DND-41 (cell line): ENCODE measurements around the gene TRAPPC14.

Experiments
- ATAC-seq: fragments of 200-7000 bp; cut with Tn5 transposase; 3 replicates; pipeline ENCODE4 v1.9.1; 2021; ENCODE audit warnings: low read depth; ENCODE audit not compliant: insufficient read depth
- DNase-seq: peaks from one replicate; pipeline ENCODE4 v3.0.0-alpha.2; 2020
- H2AFZ ChIP-seq: 2 replicates; pipeline ENCODE4 v1.6.0; 2012; ENCODE audit warnings: low read depth, low read length
- H3K27ac ChIP-seq: 2 replicates; pipeline ENCODE4 v1.5.1; 2012; ENCODE audit warnings: low read length, inconsistent platforms
- H3K27me3 ChIP-seq: fragments of 200-600 bp; sonication (generic); 2 replicates; pipeline ENCODE4 v1.6.0; 2012; ENCODE audit warnings: low read length, mild to moderate bottlenecking, inconsistent platforms; ENCODE audit not compliant: insufficient read depth, poor library complexity
- H3K36me3 ChIP-seq: 2 replicates; pipeline ENCODE4 v1.5.1; 2012; ENCODE audit warnings: low read length, inconsistent platforms; ENCODE audit not compliant: insufficient read depth
- H3K4me1 ChIP-seq: 2 replicates; pipeline ENCODE4 v1.5.1; 2012; ENCODE audit warnings: mild to moderate bottlenecking, low read length; ENCODE audit not compliant: insufficient read depth
- H3K4me2 ChIP-seq: 2 replicates; pipeline ENCODE4 v1.6.0; 2012; ENCODE audit warnings: mild to moderate bottlenecking, moderate library complexity, low read length, inconsistent platforms; ENCODE audit not compliant: insufficient read depth
- H3K4me3 ChIP-seq, 2 experiments: fragments of 200-600 bp in 1 of 2; shearing (Covaris generic) in 1 of 2; 2 replicates each; pipeline ENCODE4 v1.5.1; 2012 to 2016; ENCODE audit warnings: inconsistent platforms in 2 of 2, low read length in 2 of 2, mild to moderate bottlenecking in 2 of 2, low read depth in 1 of 2, moderate library complexity in 1 of 2
- H3K79me2 ChIP-seq: 2 replicates; pipeline ENCODE4 v1.6.0; 2012; ENCODE audit warnings: low read length, inconsistent platforms; ENCODE audit not compliant: insufficient read depth
- H3K9ac ChIP-seq: 2 replicates; pipeline ENCODE4 v1.6.0; 2012; ENCODE audit warnings: low read depth, mild to moderate bottlenecking, inconsistent platforms, low read length, moderate library complexity
- H3K9me3 ChIP-seq: 2 replicates; pipeline ENCODE4 v1.5.1; 2012; ENCODE audit warnings: low read length, moderate library complexity, mild to moderate bottlenecking, inconsistent platforms; ENCODE audit not compliant: insufficient read depth, severe bottlenecking
- H4K20me1 ChIP-seq: 2 replicates; pipeline ENCODE4 v1.6.0; 2012; ENCODE audit warnings: low read length; ENCODE audit not compliant: insufficient read depth
- CTCF ChIP-seq: IDR thresholded peaks from 2 replicates; pipeline ENCODE4 v1.5.1; 2012; ENCODE audit warnings: borderline replicate concordance, low read length, moderate library complexity, mild to moderate bottlenecking; ENCODE audit not compliant: poor library complexity, severe bottlenecking; ENCODE audit errors: extremely low read depth
- EZH2 ChIP-seq: IDR thresholded peaks from 3 replicates; pipeline ENCODE4 v1.6.1; 2012; ENCODE audit warnings: borderline replicate concordance, low read depth, mild to moderate bottlenecking, moderate library complexity, low read length, inconsistent platforms; ENCODE audit not compliant: severe bottlenecking

The TRAPPC14 gene

GRCh38 chr7:100107125-100107737 is 51.3 kb downstream of the TRAPPC14 start:
- Histone ChIP-seq H3K36me3 (peaks cover 83% of the 10 kb centered on the region), H3K27ac (no peak overlapping the region), H3K9ac (no peak overlapping the region), H3K4me3 (no peak overlapping the region), H3K27me3 (no peaks in the 10 kb centered on the region), H2AFZ (no peak overlapping the region), H3K4me1 (peaks cover 13% of the 10 kb centered on the region), H3K79me2 (peaks cover 11% of the 10 kb centered on the region), H4K20me1 (no peaks in the 10 kb centered on the region; the same call in 1 of the 2 replicates), H3K9me3 (no peaks in the 10 kb centered on the region), H3K4me2 (no peak overlapping the region)
- TF ChIP-seq CTCF (no peak), EZH2 (no peak)
- no peak for ATAC-seq
- no peak for DNase-seq

GRCh38 chr7:100106633-100107032 is 51.9 kb downstream of the TRAPPC14 start:
- H3K4me2 ChIP-seq = no peak overlapping the region
- no peak overlapping the region for H3K4me3 ChIP-seq
- no peak overlapping the region for H3K9ac ChIP-seq
- peaks cover 15% of the 10 kb centered on the region for H3K4me1 ChIP-seq
- DNase-seq = no peak
- H3K79me2 ChIP-seq = peaks cover 16% of the 10 kb centered on the region
- no peak overlapping the region for H3K27ac ChIP-seq
- TF ChIP-seq CTCF (no peak), EZH2 (no peak)
- H3K36me3 ChIP-seq = peaks cover 77% of the 10 kb centered on the region
- no peaks in the 10 kb centered on the region for H3K27me3 ChIP-seq
- no peaks in the 10 kb centered on the region; the same call in 1 of the 2 replicates for H4K20me1 ChIP-seq
- no peaks in the 10 kb centered on the region for H3K9me3 ChIP-seq
- no peak for ATAC-seq
- no peak overlapping the region for H2AFZ ChIP-seq

- no peak for DNase-seq
- H3K27me3 ChIP-seq = no peaks in the 10 kb centered on the region
- H3K36me3 ChIP-seq = peaks cover 71% of the 10 kb centered on the region
- no peak for TF ChIP-seq CTCF
- TF ChIP-seq EZH2 = no peak
- no peak overlapping the region for H3K4me3 ChIP-seq
- H4K20me1 ChIP-seq = peaks cover under 1% of the 10 kb centered on the region; the same call in 1 of the 2 replicates
- H3K4me2 ChIP-seq = no peak overlapping the region
- H3K9me3 ChIP-seq = no peaks in the 10 kb centered on the region
- H3K4me1 ChIP-seq = peaks cover 15% of the 10 kb centered on the region
- no peak overlapping the region for H2AFZ ChIP-seq
- no peak for ATAC-seq
- H3K9ac ChIP-seq = no peak overlapping the region
- H3K27ac ChIP-seq = no peak overlapping the region
- H3K79me2 ChIP-seq = peaks cover 25% of the 10 kb centered on the region
Measured at GRCh38 chr7:100105534-100105933, 53.0 kb downstream of the TRAPPC14 start.
